HG03135 (cell line): ENCODE results near the gene TMCC3.
A peak's percentile ranks its signal among the peaks of the same experiment; 100 is the strongest.
"Not testable (repeated sequence)": the region's sequence is repeated elsewhere in the genome, so short reads cannot be mapped to it uniquely, and the experiment has no call there.

Experiments used
- ATAC-seq: cut with Tn5 transposase; IDR thresholded peaks from one replicate; pipeline ENCODE4 v1.9.1; 2021; ENCODE audit warnings: mild to moderate bottlenecking, moderate library complexity; ENCODE audit not compliant: unreplicated experiment

TMCC3 gene

GRCh38 chr12:94650143-94651056, at the start of gene TMCC3:
Gene TMCC3 (minus strand): TSS chr12:94650557. CDS start chr12:94650430, 127 bp downstream.
- ATAC-seq: peak; percentile 55

GRCh38 chr12:94699801-94700200, 49.4 kb upstream of the TMCC3 start:
- ATAC-seq: no peak

- no peak for ATAC-seq
Observed at GRCh38 chr12:94698578-94698977, 48.2 kb upstream of the TMCC3 start.

GRCh38 chr12:94697631-94698030, 47.3 kb upstream of the TMCC3 start:
- ATAC-seq: no peak

- no peak for ATAC-seq
Observed at GRCh38 chr12:94694732-94695131, 44.4 kb upstream of the TMCC3 start.

GRCh38 chr12:94692826-94693225, 42.5 kb upstream of the TMCC3 start:
- ATAC-seq: not testable (repeated sequence)

- no peak for ATAC-seq
Observed at GRCh38 chr12:94690198-94690771, 39.9 kb upstream of the TMCC3 start.

- no peak for ATAC-seq
Observed at GRCh38 chr12:94689646-94690036, 39.3 kb upstream of the TMCC3 start.

- no peak for ATAC-seq
Observed at GRCh38 chr12:94689002-94689645, 38.8 kb upstream of the TMCC3 start.

GRCh38 chr12:94687891-94688290, 37.5 kb upstream of the TMCC3 start:
- no peak for ATAC-seq

- ATAC-seq: no peak
Observed at GRCh38 chr12:94686834-94687628, 36.7 kb upstream of the TMCC3 start.

- no peak for ATAC-seq
Observed at GRCh38 chr12:94684416-94685142, 34.2 kb upstream of the TMCC3 start.

- no peak for ATAC-seq
Observed at GRCh38 chr12:94679554-94680195, 29.3 kb upstream of the TMCC3 start.

- ATAC-seq: no peak
Observed at GRCh38 chr12:94678849-94679248, 28.5 kb upstream of the TMCC3 start.

GRCh38 chr12:94678379-94678778, 28.0 kb upstream of the TMCC3 start:
- ATAC-seq: no peak

- ATAC-seq: no peak
Observed at GRCh38 chr12:94677778-94678177, 27.4 kb upstream of the TMCC3 start.

GRCh38 chr12:94676922-94677321, 26.6 kb upstream of the TMCC3 start:
- ATAC-seq: no peak

GRCh38 chr12:94676031-94676641, 25.8 kb upstream of the TMCC3 start:
- ATAC-seq: peak; percentile 69

- ATAC-seq: no peak
Observed at GRCh38 chr12:94674835-94675234, 24.5 kb upstream of the TMCC3 start.
